CD4-positive, alpha-beta memory T cell (primary cell): Measurements from ENCODE around the gene ACSL5. TPM values are rescaled to one million over a fixed set of nuclear protein-coding genes. Genes with fewer than 3 reads are reported as not detected.
"Not testable (repeated sequence)": the region's sequence is repeated elsewhere in the genome, so short reads cannot be mapped to it uniquely, and the experiment has no call there.

Source experiments
- CTCF ChIA-PET: fragments of 350-600 bp; sonication (Branson Sonifier 250); formaldehyde crosslinking; loops from one replicate; lab custom pipeline; 2021; ENCODE audit warnings: inconsistent platforms; ENCODE audit not compliant: partially characterized antibody; lab: Charles Lee
- POLR2A ChIA-PET: fragments of 350-600 bp; sonication (Branson Sonifier 250); formaldehyde crosslinking; loops from one replicate; lab custom pipeline; 2021; ENCODE audit not compliant: partially characterized antibody; lab: Charles Lee
- DNase-seq, 5 donors: peaks; one replicate each; pipeline versions ENCODE4 v3.0.0 to v3.0.0-alpha.2; 2020 to 2022; ENCODE audit warnings: mixed read lengths in 1 of 5
- H3K27ac ChIP-seq: one replicate; pipeline ENCODE4 v1.7.0; 2013; ENCODE audit warnings: low read depth, low read length
- H3K27me3 ChIP-seq: 2 replicates; pipeline ENCODE4 v1.7.0; 2013; ENCODE audit warnings: mild to moderate bottlenecking, low read length, moderate library complexity; ENCODE audit not compliant: insufficient read depth
- H3K36me3 ChIP-seq: 2 replicates; pipeline ENCODE4 v1.7.0; 2013; ENCODE audit warnings: mild to moderate bottlenecking, low read length, moderate library complexity; ENCODE audit not compliant: insufficient read depth
- H3K4me1 ChIP-seq: 2 replicates; pipeline ENCODE4 v1.7.0; 2013; ENCODE audit warnings: mild to moderate bottlenecking, low read length, moderate library complexity; ENCODE audit not compliant: insufficient read depth
- H3K4me3 ChIP-seq, 2 donors: one replicate each; pipeline ENCODE4 v1.7.0; 2013; ENCODE audit warnings: low read length in 2 of 2, mild to moderate bottlenecking in 1 of 2
- H3K9me3 ChIP-seq, 2 donors: one replicate each; pipeline ENCODE4 v1.7.0; 2013; ENCODE audit warnings: low read length in 2 of 2, control low read depth in 1 of 2; ENCODE audit not compliant: control insufficient read depth in 1 of 2
- H3K27ac Mint-ChIP-seq, 7 donors: one replicate each; pipeline ENCODE4 v1.8.0; 2020 to 2021; ENCODE audit warnings: mixed read lengths in 7 of 7, mild to moderate bottlenecking in 6 of 7, inconsistent platforms in 3 of 7, moderate library complexity in 3 of 7
- H3K27me3 Mint-ChIP-seq, 2 donors: one replicate each; pipeline ENCODE4 v1.8.0; 2020 to 2021; ENCODE audit warnings: mixed read lengths in 2 of 2
- H3K36me3 Mint-ChIP-seq, 2 donors: one replicate each; pipeline ENCODE4 v1.8.0; 2020 to 2021; ENCODE audit warnings: mixed read lengths in 2 of 2, inconsistent platforms in 1 of 2, mild to moderate bottlenecking in 1 of 2
- H3K4me1 Mint-ChIP-seq, 4 donors: one replicate each; pipeline ENCODE4 v1.8.0; 2020 to 2021; ENCODE audit warnings: mixed read lengths in 4 of 4, mild to moderate bottlenecking in 1 of 4
- H3K4me3 Mint-ChIP-seq, 8 donors: one replicate each; pipeline ENCODE4 v1.8.0; 2020 to 2021; ENCODE audit warnings: mixed read lengths in 8 of 8, mild to moderate bottlenecking in 7 of 8, moderate library complexity in 6 of 8, inconsistent platforms in 3 of 8
- H3K9me3 Mint-ChIP-seq, 8 donors: one replicate each; pipeline ENCODE4 v1.8.0; 2020 to 2021; ENCODE audit warnings: mixed read lengths in 8 of 8, mild to moderate bottlenecking in 5 of 8, inconsistent platforms in 3 of 8, moderate library complexity in 1 of 8
- intact Hi-C: fragments of 100-400 bp; cut with micrococcal nuclease; formaldehyde crosslinking; loops from one replicate; pipeline ENCODE4 v1.15.1; 2023
- polyA plus RNA-seq, 2 donors: library from polyadenylated mRNA; unstranded; fragments of 300-500 nt; fragmentation: Illumina TruSeq; gene quantifications; one replicate each; pipeline ENCODE4 v1.2.3, GENCODE V29; 2021
- total RNA-seq, 2 experiments: library from RNA; stranded (reverse); gene quantifications; one replicate each; pipeline ENCODE4 v1.2.3, GENCODE V29; 2021

ACSL5 gene
- total and polyA plus RNA-seq, 4 experiments from 2014 or later, result 51.8 to 83.8 (median 58.0) TPM

DNA sequence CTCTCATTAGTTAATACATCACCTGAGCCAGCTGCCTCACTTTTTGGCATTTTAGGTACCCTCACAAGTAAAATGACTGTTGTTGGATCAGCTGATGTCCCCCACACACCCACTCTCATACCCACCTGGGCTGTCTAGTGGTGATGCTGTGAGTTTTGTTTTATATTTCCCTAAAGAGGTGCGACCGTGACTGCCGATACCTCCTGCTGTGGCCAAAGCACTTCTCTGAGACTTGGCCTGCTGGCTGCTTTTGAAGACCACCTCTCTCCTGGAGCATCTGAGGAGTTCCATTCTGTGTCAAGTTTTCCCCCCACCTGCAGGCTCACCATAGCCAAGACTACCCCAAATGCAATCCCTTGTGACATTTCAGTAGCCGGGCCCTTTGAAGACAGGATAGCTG, 6.4 kb upstream of the ACSL5 start:
- ChIA-PET POLR2A (no interaction called here), CTCF (interaction anchor here (0.8 kb wide), 1 partner anchor 14 kb away, joined by 5 read pairs; no protein-coding TSS in a partner anchor)
- no peak overlapping the region for H3K4me3 Mint-ChIP-seq
- no peak overlapping the region for H3K4me3 ChIP-seq
- peaks cover 0 to 3% of the 10 kb centered on the region in 2 donors for H3K27me3 Mint-ChIP-seq
- H3K27me3 ChIP-seq, result no peaks in the 10 kb centered on the region
- H3K4me1 ChIP-seq, result peaks cover 20% of the 10 kb centered on the region
- no peak for DNase-seq
- H3K36me3 Mint-ChIP-seq, result no peaks in the 10 kb centered on the region
- H3K36me3 ChIP-seq, result no peaks in the 10 kb centered on the region
- no peak overlapping the region for H3K27ac ChIP-seq
- peaks cover 6 to 24% (median 20%) of the 10 kb centered on the region in 4 donors for H3K4me1 Mint-ChIP-seq
- H3K9me3 Mint-ChIP-seq, result no peaks in the 10 kb centered on the region
- H3K27ac Mint-ChIP-seq, result peak overlapping the region in 2 of 7 donors; percentile 23 to 36
- H3K9me3 ChIP-seq, result no peaks in the 10 kb centered on the region
- intact Hi-C loops, result no loop called here

GRCh38 chr10:112369495-112370423, 4.2 kb upstream of the ACSL5 start:
- DNase-seq, result peak; percentile 54 to 65 (median 57)
- Mint-ChIP-seq H3K4me3 (peak overlapping the region in 7 of 8 donors; percentile 9 to 72 (median 61)), H3K4me1 (peaks cover 19 to 38% (median 30%) of the 10 kb centered on the region in 4 donors), H3K9me3 (no peaks in the 10 kb centered on the region), H3K27ac (peak overlapping the region; percentile 74 to 91 (median 79)), H3K36me3 (no peaks in the 10 kb centered on the region), H3K27me3 (no peaks in the 10 kb centered on the region)
- intact Hi-C loops, result loop anchor here (10.0 kb wide), 1 partner anchor 55 kb away; no protein-coding TSS in a partner anchor
- POLR2A ChIA-PET, result interaction anchor here (1.0 to 2.9 kb wide), 3 partner anchors 17 to 77 kb away, joined by 4 to 12 read pairs (median 6); partner anchors contain the start of genes VTI1A and ZDHHC6
- no peaks in the 10 kb centered on the region for H3K36me3 ChIP-seq
- H3K9me3 ChIP-seq, result no peaks in the 10 kb centered on the region
- no peak overlapping the region for H3K27ac ChIP-seq
- H3K4me3 ChIP-seq, result no peak overlapping the region
- peaks cover 32% of the 10 kb centered on the region for H3K4me1 ChIP-seq
- H3K27me3 ChIP-seq, result no peaks in the 10 kb centered on the region
- CTCF ChIA-PET, result no interaction called here

- Histone ChIP-seq H3K36me3 (no peaks in the 10 kb centered on the region), H3K4me3 (no peak overlapping the region), H3K27me3 (no peaks in the 10 kb centered on the region), H3K27ac (no peak overlapping the region), H3K4me1 (peaks cover 38% of the 10 kb centered on the region), H3K9me3 (no peaks in the 10 kb centered on the region)
- no peaks in the 10 kb centered on the region for H3K9me3 Mint-ChIP-seq
- intact Hi-C loops, result loop anchor here (10.0 kb wide), 1 partner anchor 54 kb away; no protein-coding TSS in a partner anchor
- H3K27me3 Mint-ChIP-seq, result no peaks in the 10 kb centered on the region
- no peak for DNase-seq
- H3K27ac Mint-ChIP-seq, result peak overlapping the region in 2 of 7 donors; percentile 41 to 66
- H3K4me3 Mint-ChIP-seq, result peak overlapping the region in 2 of 8 donors; percentile 20 to 42
- POLR2A ChIA-PET, result interaction anchor here (1.3 to 2.9 kb wide), 2 partner anchors 16 to 76 kb away, joined by 4 to 12 read pairs; partner anchors contain the start of genes VTI1A and ZDHHC6
- H3K36me3 Mint-ChIP-seq, result peaks cover 0 to 2% of the 10 kb centered on the region in 2 donors
- CTCF ChIA-PET, result no interaction called here
- H3K4me1 Mint-ChIP-seq, result peaks cover 22 to 45% (median 37%) of the 10 kb centered on the region in 4 donors
Observed at GRCh38 chr10:112370424-112370819, 3.5 kb upstream of the ACSL5 start.

DNA sequence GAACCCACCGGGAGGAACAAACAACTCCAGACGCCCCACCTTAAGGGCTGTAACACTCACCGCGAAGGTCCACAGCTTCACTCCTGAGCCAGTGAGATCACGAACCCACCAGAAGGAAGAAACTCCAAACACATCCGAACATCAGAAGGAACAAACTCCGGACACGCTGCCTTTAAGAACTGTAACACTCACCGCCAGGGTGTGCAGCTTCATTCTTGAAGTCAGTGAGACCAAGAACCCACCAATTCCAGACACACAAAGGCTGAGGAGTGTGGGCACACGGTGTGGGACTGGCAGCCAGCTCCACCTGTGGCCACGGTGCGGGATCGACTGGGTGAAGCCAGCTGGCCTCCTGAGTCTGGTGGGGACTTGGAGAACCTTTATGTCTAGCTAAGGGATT, 2.6 kb upstream of the ACSL5 start:
- Mint-ChIP-seq H3K4me3 (peak overlapping the region in 2 of 8 donors; percentile 18 to 33), H3K36me3 (peaks cover 0 to 11% of the 10 kb centered on the region in 2 donors), H3K4me1 (peaks cover 26 to 49% (median 42%) of the 10 kb centered on the region in 4 donors), H3K27ac (peak overlapping the region in 3 of 7 donors; percentile 6 to 72 (median 66))
- H3K36me3 ChIP-seq, H3K9me3 Mint-ChIP-seq, H3K27ac ChIP-seq, H3K9me3 ChIP-seq, DNase-seq, H3K4me3 ChIP-seq, H3K27me3 Mint-ChIP-seq, H3K27me3 ChIP-seq: not testable (repeated sequence)
- intact Hi-C loops, result loop anchor here (10.0 kb wide), 1 partner anchor 53 kb away; no protein-coding TSS in a partner anchor
- ChIA-PET CTCF (interaction anchor here (1.2 to 1.6 kb wide), 3 partner anchors 16 to 64 kb away, joined by 3 to 5 read pairs (median 4); no protein-coding TSS in a partner anchor), POLR2A (interaction anchor here (1.3 kb wide), 2 partner anchors 15 to 18 kb away, joined by 4 read pairs; no protein-coding TSS in a partner anchor)
- peaks cover 38% of the 10 kb centered on the region for H3K4me1 ChIP-seq

- Mint-ChIP-seq H3K36me3 (peaks cover 0 to 16% of the 10 kb centered on the region in 2 donors), H3K4me1 (peaks cover 27 to 59% (median 48%) of the 10 kb centered on the region in 4 donors), H3K27ac (peak overlapping the region in 4 of 7 donors; percentile 27 to 82 (median 40))
- not testable (repeated sequence) for H3K4me3 Mint-ChIP-seq, H3K27ac ChIP-seq, H3K4me3 ChIP-seq, H3K9me3 Mint-ChIP-seq, H3K27me3 Mint-ChIP-seq, H3K9me3 ChIP-seq, DNase-seq, H3K27me3 ChIP-seq, H3K36me3 ChIP-seq
- ChIA-PET POLR2A (interaction anchor here (1.3 kb wide), 1 partner anchor 17 kb away, joined by 4 read pairs; no protein-coding TSS in a partner anchor), CTCF (interaction anchor here (1.2 to 1.6 kb wide), 3 partner anchors 15 to 63 kb away, joined by 3 to 5 read pairs (median 4); no protein-coding TSS in a partner anchor)
- intact Hi-C loops, result loop anchor here (10.0 kb wide), 1 partner anchor 53 kb away; no protein-coding TSS in a partner anchor
- peaks cover 47% of the 10 kb centered on the region for H3K4me1 ChIP-seq
Observed at GRCh38 chr10:112372182-112372810, 1.6 kb upstream of the ACSL5 start.

GRCh38 chr10:112374724-112375541, 1.0 kb downstream of the ACSL5 start:
- H3K4me3 Mint-ChIP-seq, result peak overlapping the region; percentile 97 to 100 (median 100)
- POLR2A ChIA-PET, result interaction anchor here (0.9 to 4.1 kb wide), 18 partner anchors 9 to 1799 kb away, joined by 3 to 60 read pairs (median 4); partner anchors contain the start of genes BBIP1, CCDC186, GPAM and SHOC2
- CTCF ChIA-PET, result interaction anchor here (0.7 to 2.9 kb wide), 16 partner anchors 10 to 192 kb away, joined by 3 to 22 read pairs (median 3); partner anchors contain the start of genes GPAM, VTI1A and ZDHHC6

More at GRCh38 chr10:112374724-112375541, 1.0 kb downstream of the ACSL5 start:
- Histone ChIP-seq H3K27ac (peak overlapping the region; percentile 97), H3K4me3 (peak overlapping the region; percentile 60 to 99), H3K36me3 (no peaks in the 10 kb centered on the region), H3K27me3 (no peaks in the 10 kb centered on the region), H3K9me3 (no peaks in the 10 kb centered on the region), H3K4me1 (peaks cover 52% of the 10 kb centered on the region)
- Mint-ChIP-seq H3K27me3 (no peaks in the 10 kb centered on the region), H3K9me3 (no peaks in the 10 kb centered on the region), H3K4me1 (peaks cover 43 to 71% (median 56%) of the 10 kb centered on the region in 4 donors), H3K27ac (peak overlapping the region; percentile 95 to 100 (median 100)), H3K36me3 (peaks cover under 1 to 22% of the 10 kb centered on the region in 2 donors)
- peak in 4 of 5 donors; percentile 24 to 40 (median 32) for DNase-seq
- intact Hi-C loops, result loop anchor here (5.0 to 10.0 kb wide), 4 partner anchors 33 to 193 kb away; partner anchors contain the start of genes GPAM, VTI1A and ZDHHC6
